ENCODE results near the gene FARP1. TPM values are rescaled to one million over a fixed set of nuclear protein-coding genes. Genes with fewer than 3 reads are reported as not detected.

Gene FARP1
- total and polyA plus RNA-seq, 2 of the 13 experiments (the other 11 are each of a cell fraction or from before 2014, with no cell fraction given): 70.6 to 126 TPM

DNA sequence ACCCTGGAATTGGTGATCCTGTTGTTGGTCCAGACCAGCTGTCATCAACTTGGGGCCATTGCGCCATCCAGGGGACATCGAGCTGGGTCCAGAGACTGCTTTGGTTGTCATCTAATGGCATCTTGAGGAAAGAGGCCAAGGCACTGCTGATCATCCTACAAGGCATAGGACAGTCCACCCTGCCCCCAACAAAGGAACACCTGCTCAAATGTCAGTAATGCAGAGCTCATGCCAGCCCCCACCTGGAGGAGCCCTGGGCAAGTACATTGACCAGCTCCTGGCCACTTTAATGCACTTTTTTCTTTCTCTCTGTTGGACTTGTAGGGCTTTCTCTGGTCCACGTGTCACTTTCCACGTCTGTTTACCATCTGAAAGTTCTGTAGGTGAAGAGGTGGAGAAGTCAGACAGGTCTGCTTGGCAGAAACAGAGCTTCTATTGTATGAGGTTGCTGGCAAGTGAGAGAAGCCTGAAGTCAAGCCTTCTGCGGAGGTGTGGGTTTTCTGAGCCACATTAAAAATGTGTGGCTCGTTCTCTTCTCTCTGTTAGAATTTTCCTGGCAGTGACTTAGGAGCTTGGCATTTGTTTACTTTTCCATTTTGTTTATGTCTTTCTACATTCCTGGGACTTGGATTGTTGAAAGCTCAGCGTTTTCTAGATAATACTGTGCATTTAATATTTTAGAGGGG lies 158.2 kb downstream of the FARP1 start (continued):
- TF ChIP-seq, protein P1, sequence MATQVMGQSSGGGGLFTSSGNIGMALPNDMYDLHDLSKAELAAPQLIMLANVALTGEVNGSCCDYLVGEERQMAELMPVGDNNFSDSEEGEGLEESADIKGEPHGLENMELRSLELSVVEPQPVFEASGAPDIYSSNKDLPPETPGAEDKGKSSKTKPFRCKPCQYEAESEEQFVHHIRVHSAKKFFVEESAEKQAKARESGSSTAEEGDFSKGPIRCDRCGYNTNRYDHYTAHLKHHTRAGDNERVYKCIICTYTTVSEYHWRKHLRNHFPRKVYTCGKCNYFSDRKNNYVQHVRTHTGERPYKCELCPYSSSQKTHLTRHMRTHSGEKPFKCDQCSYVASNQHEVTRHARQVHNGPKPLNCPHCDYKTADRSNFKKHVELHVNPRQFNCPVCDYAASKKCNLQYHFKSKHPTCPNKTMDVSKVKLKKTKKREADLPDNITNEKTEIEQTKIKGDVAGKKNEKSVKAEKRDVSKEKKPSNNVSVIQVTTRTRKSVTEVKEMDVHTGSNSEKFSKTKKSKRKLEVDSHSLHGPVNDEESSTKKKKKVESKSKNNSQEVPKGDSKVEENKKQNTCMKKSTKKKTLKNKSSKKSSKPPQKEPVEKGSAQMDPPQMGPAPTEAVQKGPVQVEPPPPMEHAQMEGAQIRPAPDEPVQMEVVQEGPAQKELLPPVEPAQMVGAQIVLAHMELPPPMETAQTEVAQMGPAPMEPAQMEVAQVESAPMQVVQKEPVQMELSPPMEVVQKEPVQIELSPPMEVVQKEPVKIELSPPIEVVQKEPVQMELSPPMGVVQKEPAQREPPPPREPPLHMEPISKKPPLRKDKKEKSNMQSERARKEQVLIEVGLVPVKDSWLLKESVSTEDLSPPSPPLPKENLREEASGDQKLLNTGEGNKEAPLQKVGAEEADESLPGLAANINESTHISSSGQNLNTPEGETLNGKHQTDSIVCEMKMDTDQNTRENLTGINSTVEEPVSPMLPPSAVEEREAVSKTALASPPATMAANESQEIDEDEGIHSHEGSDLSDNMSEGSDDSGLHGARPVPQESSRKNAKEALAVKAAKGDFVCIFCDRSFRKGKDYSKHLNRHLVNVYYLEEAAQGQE (IDR thresholded peaks at IDR 0.05; ENCODE audit: borderline replicate concordance in 1 of 2, low read depth in 1 of 2, low read length in 2 of 2): no peak
- TF ChIP-seq BHLHE40 (IDR thresholded peaks at IDR 0.05; ENCODE audit: low read length): no peak
- TF ChIP-seq ZNF709 (CRISPR knock-in tag; IDR thresholded peaks at IDR 0.05): no peak
- TF ChIP-seq POLR2AphosphoS5 (IDR thresholded peaks at IDR 0.05; ENCODE audit: low read depth, low read length): no peak
- no peak for TF ChIP-seq TP53 (CRISPR knock-in tag; conservative IDR thresholded peaks at IDR 0.05)
- 0 out of 2 replicates have a peak, but pooled peaks have one; percentile 55 for TF ChIP-seq ZNF451 (CRISPR knock-in tag; IDR thresholded peaks at IDR 0.05)
- no peak for TF ChIP-seq GABPA (IDR thresholded peaks at IDR 0.05; ENCODE audit: low read depth, low read length)
- 0 out of 2 replicates have a peak, but pooled peaks have one; percentile 14 for TF ChIP-seq GABPA (CRISPR knock-in tag; IDR thresholded peaks at IDR 0.05; ENCODE audit: low read depth)
- TF ChIP-seq SETDB1 (CRISPR knock-in tag; IDR thresholded peaks at IDR 0.05; ENCODE audit: borderline replicate concordance): no peak
- TF ChIP-seq, protein P2, sequence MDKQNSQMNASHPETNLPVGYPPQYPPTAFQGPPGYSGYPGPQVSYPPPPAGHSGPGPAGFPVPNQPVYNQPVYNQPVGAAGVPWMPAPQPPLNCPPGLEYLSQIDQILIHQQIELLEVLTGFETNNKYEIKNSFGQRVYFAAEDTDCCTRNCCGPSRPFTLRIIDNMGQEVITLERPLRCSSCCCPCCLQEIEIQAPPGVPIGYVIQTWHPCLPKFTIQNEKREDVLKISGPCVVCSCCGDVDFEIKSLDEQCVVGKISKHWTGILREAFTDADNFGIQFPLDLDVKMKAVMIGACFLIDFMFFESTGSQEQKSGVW (CRISPR knock-in tag; IDR thresholded peaks at IDR 0.05; ENCODE audit: borderline replicate concordance): no peak
- 0 out of 2 replicates have a peak, but pooled peaks have one; percentile 36 for TF ChIP-seq DPF2 (CRISPR knock-in tag; IDR thresholded peaks at IDR 0.05; ENCODE audit: borderline replicate concordance, low read depth)
- TF ChIP-seq MZF1 (CRISPR knock-in tag; IDR thresholded peaks at IDR 0.05; ENCODE audit: borderline replicate concordance): no peak
- TF ChIP-seq ZFP36L1 (CRISPR knock-in tag; IDR thresholded peaks at IDR 0.05): no peak
- no peak for TF ChIP-seq WIZ (CRISPR knock-in tag; IDR thresholded peaks at IDR 0.05)
- TF ChIP-seq ZNF329 (CRISPR knock-in tag; IDR thresholded peaks at IDR 0.05; ENCODE audit: low read depth): no peak
- TF ChIP-seq, protein P3, sequence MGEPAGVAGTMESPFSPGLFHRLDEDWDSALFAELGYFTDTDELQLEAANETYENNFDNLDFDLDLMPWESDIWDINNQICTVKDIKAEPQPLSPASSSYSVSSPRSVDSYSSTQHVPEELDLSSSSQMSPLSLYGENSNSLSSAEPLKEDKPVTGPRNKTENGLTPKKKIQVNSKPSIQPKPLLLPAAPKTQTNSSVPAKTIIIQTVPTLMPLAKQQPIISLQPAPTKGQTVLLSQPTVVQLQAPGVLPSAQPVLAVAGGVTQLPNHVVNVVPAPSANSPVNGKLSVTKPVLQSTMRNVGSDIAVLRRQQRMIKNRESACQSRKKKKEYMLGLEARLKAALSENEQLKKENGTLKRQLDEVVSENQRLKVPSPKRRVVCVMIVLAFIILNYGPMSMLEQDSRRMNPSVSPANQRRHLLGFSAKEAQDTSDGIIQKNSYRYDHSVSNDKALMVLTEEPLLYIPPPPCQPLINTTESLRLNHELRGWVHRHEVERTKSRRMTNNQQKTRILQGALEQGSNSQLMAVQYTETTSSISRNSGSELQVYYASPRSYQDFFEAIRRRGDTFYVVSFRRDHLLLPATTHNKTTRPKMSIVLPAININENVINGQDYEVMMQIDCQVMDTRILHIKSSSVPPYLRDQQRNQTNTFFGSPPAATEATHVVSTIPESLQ (CRISPR knock-in tag; conservative IDR thresholded peaks at IDR 0.05): no peak
- TF ChIP-seq, protein P4, sequence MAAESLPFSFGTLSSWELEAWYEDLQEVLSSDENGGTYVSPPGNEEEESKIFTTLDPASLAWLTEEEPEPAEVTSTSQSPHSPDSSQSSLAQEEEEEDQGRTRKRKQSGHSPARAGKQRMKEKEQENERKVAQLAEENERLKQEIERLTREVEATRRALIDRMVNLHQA (CRISPR knock-in tag; IDR thresholded peaks at IDR 0.05): no peak
- no peak for TF ChIP-seq KLF11 (CRISPR knock-in tag; IDR thresholded peaks at IDR 0.05)
- TF ChIP-seq FLYWCH1 (CRISPR knock-in tag; IDR thresholded peaks at IDR 0.05): no peak
- TF ChIP-seq FOXJ3 (CRISPR knock-in tag; IDR thresholded peaks at IDR 0.05; ENCODE audit: borderline replicate concordance): no peak
- no peak for TF ChIP-seq ZBTB8A (CRISPR knock-in tag; IDR thresholded peaks at IDR 0.05; ENCODE audit: borderline replicate concordance, low read depth)
- no peak for TF ChIP-seq ZNF549 (CRISPR knock-in tag; IDR thresholded peaks at IDR 0.05)
- TF ChIP-seq, protein P5, sequence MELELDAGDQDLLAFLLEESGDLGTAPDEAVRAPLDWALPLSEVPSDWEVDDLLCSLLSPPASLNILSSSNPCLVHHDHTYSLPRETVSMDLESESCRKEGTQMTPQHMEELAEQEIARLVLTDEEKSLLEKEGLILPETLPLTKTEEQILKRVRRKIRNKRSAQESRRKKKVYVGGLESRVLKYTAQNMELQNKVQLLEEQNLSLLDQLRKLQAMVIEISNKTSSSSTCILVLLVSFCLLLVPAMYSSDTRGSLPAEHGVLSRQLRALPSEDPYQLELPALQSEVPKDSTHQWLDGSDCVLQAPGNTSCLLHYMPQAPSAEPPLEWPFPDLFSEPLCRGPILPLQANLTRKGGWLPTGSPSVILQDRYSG (CRISPR knock-in tag; IDR thresholded peaks at IDR 0.05): no peak

Data from HepG2 (cell line).